K562 (cell line): Measurements from ENCODE around the gene JMJD1C. TPM values are rescaled to one million over a fixed set of nuclear protein-coding genes. Genes with fewer than 3 reads are reported as not detected.

Source experiments
- ATAC-seq: fragments of 200-7000 bp; cut with Tn5 transposase; 3 replicates; pipeline ENCODE4 v1.9.1; 2020; ENCODE audit warnings: moderate library complexity
- BruUV-seq: library from RNA; stranded (reverse); fragments of 400-500 nt; replicated peaks from 2 replicates; lab custom pipeline; 2021; lab: Mats Ljungman, UMichigan
- CTCF ChIA-PET: fragments of 300-600 bp; formaldehyde crosslinking; extraction: SDS; loops from one replicate; lab custom pipeline; 2021; ENCODE audit warnings: low intra/inter-chr PET ratio; lab: Yijun Ruan, JAX
- POLR2A ChIA-PET: fragments of 300-600, 350-650 bp; sonication (Branson Sonifier 250); formaldehyde crosslinking; extraction: SDS; loops from one replicate; lab custom pipeline; 2021; ENCODE audit warnings: antibody characterized with exemption, inconsistent platforms; lab: Yijun Ruan, JAX
- DNase-seq, 4 experiments: peaks; one replicate each; pipeline versions ENCODE4 v3.0.0 to v3.0.0-alpha.2; 2011 to 2018; ENCODE audit warnings: low spot score in 3 of 4, mixed read lengths in 3 of 4; ENCODE audit errors: extremely low read depth in 1 of 4
- FAIRE-seq: peaks from 2 replicates; lab custom pipeline; 2011; peaks lifted over from hg19 to GRCh38; lab: Jason Lieb, UNC
- H2AFZ ChIP-seq: 2 replicates; pipeline ENCODE4 v1.6.0; 2011; ENCODE audit warnings: low read depth, low read length, control low read depth, inconsistent platforms
- H3K27ac ChIP-seq: fragments of 200-600 bp; 3 replicates; pipeline ENCODE4 v1.8.0; 2011; ENCODE audit warnings: low read depth, mild to moderate bottlenecking, control low read depth, inconsistent platforms, low read length, moderate library complexity, mixed read lengths; ENCODE audit errors: extremely low read depth
- H3K27me3 ChIP-seq, 2 experiments: fragments of 300-600 bp in 1 of 2; 2 replicates in 1 of 2; 3 replicates in 1 of 2; pipeline versions ENCODE4 v1.6.0 to v1.8.0; 2011; ENCODE audit warnings: inconsistent platforms in 2 of 2, low read length in 2 of 2, mild to moderate bottlenecking in 1 of 2, mixed read lengths in 1 of 2, moderate library complexity in 1 of 2; ENCODE audit not compliant: control insufficient read depth in 2 of 2, insufficient read depth in 2 of 2
- H3K36me3 ChIP-seq: fragments of 300-600 bp; 3 replicates; pipeline ENCODE4 v1.8.0; 2011; ENCODE audit warnings: mild to moderate bottlenecking, low read length, inconsistent platforms; ENCODE audit not compliant: control insufficient read depth, insufficient read depth
- H3K4me1 ChIP-seq, 2 experiments: fragments of 200-600 bp in 1 of 2; replicated peaks in 1 of 2; 2 replicates in 1 of 2; 3 replicates in 1 of 2; pipeline versions ENCODE4 v1.5.1 to v1.8.0; 2011; ENCODE audit warnings: inconsistent platforms in 2 of 2, low read length in 2 of 2, mild to moderate bottlenecking in 1 of 2, mixed read lengths in 1 of 2, moderate library complexity in 1 of 2; ENCODE audit not compliant: control insufficient read depth in 2 of 2, insufficient read depth in 2 of 2
- H3K4me2 ChIP-seq: 2 replicates; pipeline ENCODE4 v1.6.1; 2011; ENCODE audit warnings: low read length, control low read depth, inconsistent platforms, mixed read lengths; ENCODE audit not compliant: insufficient read depth
- H3K4me3 ChIP-seq: fragments of 200-600 bp; sonication (generic), shearing (Covaris generic); 2 replicates; pipeline ENCODE4 v1.5.1; 2016; ENCODE audit warnings: control low read depth, inconsistent platforms
- H3K79me2 ChIP-seq: fragments of 200-600 bp; 3 replicates; pipeline ENCODE4 v1.8.0; 2011; ENCODE audit warnings: low read length, inconsistent platforms; ENCODE audit not compliant: control insufficient read depth, insufficient read depth
- H3K9ac ChIP-seq, 2 experiments: 2 replicates each; pipeline versions ENCODE4 v1.6.0 to v1.6.1; 2011; ENCODE audit warnings: low read depth in 2 of 2, low read length in 2 of 2, control low read depth in 1 of 2, inconsistent platforms in 1 of 2, mild to moderate bottlenecking in 1 of 2, mixed read lengths in 1 of 2; ENCODE audit not compliant: insufficient read depth in 1 of 2
- H3K9me1 ChIP-seq: one replicate; pipeline ENCODE4 v1.6.0; 2011; ENCODE audit warnings: inconsistent platforms, mild to moderate bottlenecking, low read length, moderate library complexity; ENCODE audit not compliant: control insufficient read depth, insufficient read depth
- H3K9me3 ChIP-seq: replicated peaks from 2 replicates; pipeline ENCODE4 v1.5.1; 2011; ENCODE audit warnings: low read depth, low read length, inconsistent platforms; ENCODE audit not compliant: control insufficient read depth, insufficient read depth
- H4K20me1 ChIP-seq: replicated peaks from 2 replicates; pipeline ENCODE4 v1.6.1; 2011; ENCODE audit warnings: low read length, inconsistent platforms, mixed read lengths; ENCODE audit not compliant: control insufficient read depth, insufficient read depth
- ARID1B ChIP-seq: fragments of 450-650 bp; IDR thresholded peaks from 2 replicates; pipeline ENCODE4 v1.6.1; 2016; ENCODE audit warnings: antibody characterized with exemption, mild to moderate bottlenecking, inconsistent platforms
- CBFA2T2 ChIP-seq: fragments of 450-650 bp; conservative IDR thresholded peaks from 2 replicates; pipeline ENCODE4 v1.6.1; 2017; ENCODE audit warnings: mild to moderate bottlenecking
- CBFA2T3 ChIP-seq: fragments of 450-650 bp; IDR thresholded peaks from 2 replicates; pipeline ENCODE4 v1.6.1; 2017
- KDM1A ChIP-seq, 2 experiments: fragments of 450-650 bp; IDR thresholded peaks; 2 replicates each; pipeline ENCODE4 v1.6.1; 2016; ENCODE audit warnings: mild to moderate bottlenecking in 2 of 2
- RCOR1 ChIP-seq, 2 experiments: IDR thresholded peaks; 2 replicates each; pipeline ENCODE4 v1.6.1; 2012; ENCODE audit warnings: low read depth in 2 of 2, low read length in 2 of 2, borderline replicate concordance in 1 of 2, improper control_type of control experiment in 1 of 2
- RFX1 ChIP-seq: fragments of 450-650 bp; IDR thresholded peaks from 2 replicates; pipeline ENCODE4 v1.6.1; 2016; ENCODE audit warnings: mild to moderate bottlenecking, moderate library complexity
- SOX6 ChIP-seq: fragments of 450-650 bp; IDR thresholded peaks from 2 replicates; pipeline ENCODE4 v1.6.1; 2014; ENCODE audit warnings: mild to moderate bottlenecking
- WGBS: fragments of 100-300 bp; shearing (Covaris generic); methylation state at CpG from one replicate; pipeline ENCODE4 v1.1.6; 2016; ENCODE audit warnings: low coverage, mixed read lengths; ENCODE audit not compliant: insufficient coverage; ENCODE audit errors: missing lambda C conversion rate; 5-methylcytosine and 5-hydroxymethylcytosine counted together
- in situ Hi-C: fragments of 300-500 bp; cut with MboI; formaldehyde crosslinking; loops from 4 replicates; pipeline ENCODE4 v1.15.0; 2018; ENCODE audit warnings: inconsistent platforms, mixed read lengths
- intact Hi-C: fragments of 100-400 bp; cut with micrococcal nuclease; formaldehyde crosslinking; loops from 2 replicates; pipeline ENCODE4 v1.14.2; 2022
- polyA plus RNA-seq, 8 experiments: library from polyadenylated mRNA; depleted of rRNA in 4 of 8; stranded (reverse) in 5 of 8; unstranded in 3 of 8; fragments of >200 nt; fragmentation: Nextera tagmentation in 2 of 8; fragmentation: Illumina TruSeq in 1 of 8; extraction: Ambion mirVana in 2 of 8; extraction: Trizol in 1 of 8; gene quantifications; 2 replicates each; pipeline versions ENCODE4 v1.2.1 to v1.2.3, GENCODE V29; 2011 to 2014; ENCODE audit warnings: inconsistent platforms in 1 of 8, missing spikeins in 1 of 8
- total RNA-seq, 7 experiments: library from RNA; depleted of rRNA in 6 of 7; stranded (reverse); fragments of >200 nt in 6 of 7; fragmentation: Illumina TruSeq in 2 of 7; extraction: Trizol in 2 of 7; gene quantifications; 2 replicates each; pipeline versions ENCODE4 v1.2.1 to v1.2.3, GENCODE V29; 2011 to 2021; ENCODE audit warnings: low replicate concordance in 1 of 7
- TF ChIP-seq, protein P1 (sequence below): sonication (generic); formaldehyde crosslinking; IDR thresholded peaks from 2 replicates; pipeline ENCODE4 v1.8.0; 2022; ENCODE audit warnings: missing genetic modification reagents, mild to moderate bottlenecking, borderline replicate concordance
- TF ChIP-seq, protein P2 (sequence below), 2 experiments: fragments of 450-650 bp in 1 of 2; sonication (generic) in 1 of 2; formaldehyde crosslinking in 1 of 2; IDR thresholded peaks; 2 replicates each; pipeline versions ENCODE4 v1.7.1 to v1.9.0; 2016 to 2022; ENCODE audit warnings: inconsistent platforms in 1 of 2, mild to moderate bottlenecking in 1 of 2, missing genetic modification reagents in 1 of 2

The JMJD1C gene
- total and polyA plus RNA-seq, 9 of the 15 experiments (the other 6 are each of a cell fraction or from before 2014, with no cell fraction given) = 25.3 to 68.0 (median 47.2) TPM

DNA sequence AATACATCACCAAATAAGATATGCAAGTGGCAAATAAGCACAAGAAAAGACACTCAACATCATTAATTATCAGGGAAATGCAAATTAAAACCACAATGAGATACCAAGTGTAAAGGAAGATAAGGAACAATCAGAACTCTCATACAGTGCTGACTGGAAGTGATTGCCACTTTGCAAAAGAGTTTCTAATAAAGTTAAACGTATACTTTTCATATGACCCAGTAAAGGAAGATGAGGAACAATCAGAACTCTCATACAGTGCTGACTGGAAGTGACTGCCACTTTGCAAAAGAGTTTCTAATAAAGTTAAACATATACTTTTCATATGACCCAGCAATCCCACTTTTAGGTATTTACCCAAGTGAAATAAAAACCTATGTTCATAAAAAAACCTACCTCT lies 12.2 kb upstream of the JMJD1C start:
- WGBS = 9% methylated on average over 1 of the region's 1 CpG
- H3K27ac ChIP-seq = no peak overlapping the region
- H3K79me2 ChIP-seq = peaks cover 52% of the 10 kb centered on the region
- peaks cover 0 to 4% of the 10 kb centered on the region in 2 experiments; a peak in 2 of 5 replicates for H3K4me1 ChIP-seq
- H3K27me3 ChIP-seq = no peaks in the 10 kb centered on the region
- no TSS peak for BruUV-seq
- no peak overlapping the region for H3K9ac ChIP-seq
- H4K20me1 ChIP-seq = 0 out of 2 replicates have a peak, but pooled peaks cover 3% of the 10 kb centered on the region
- no peak overlapping the region for H3K4me3 ChIP-seq
- H3K9me3 ChIP-seq = no peaks in the 10 kb centered on the region
- H3K36me3 ChIP-seq = no peaks in the 10 kb centered on the region
- no peak overlapping the region for H2AFZ ChIP-seq
- H3K4me2 ChIP-seq = no peak overlapping the region
- POLR2A ChIA-PET = interaction anchor here (1.0 to 1.2 kb wide), 3 partner anchors 12 to 41 kb away, joined by 3 to 12 read pairs (median 3); partner anchors contain the start of gene JMJD1C
- no peak for FAIRE-seq
- TF ChIP-seq CBFA2T2 (0 out of 2 replicates have a peak, but pooled peaks have one; percentile 22), RCOR1 (IDR thresholded peaks at IDR 0.05; ENCODE audit: borderline replicate concordance in 1 of 2, low read depth in 2 of 2, low read length in 2 of 2) (peak in 1 of 2 experiments; percentile 60; a peak in 1 of 4 replicates), SOX6 (0 out of 2 replicates have a peak, but pooled peaks have one; percentile 13), RFX1 (no peak), ARID1B (0 out of 2 replicates have a peak, but pooled peaks have one; percentile 24), CBFA2T3 (peak; percentile 46; the same call in 1 of the 2 replicates), KDM1A (IDR thresholded peaks at IDR 0.05) (peak; percentile 52 to 61; a peak in 1 of 4 replicates)
- TF ChIP-seq, protein P1, sequence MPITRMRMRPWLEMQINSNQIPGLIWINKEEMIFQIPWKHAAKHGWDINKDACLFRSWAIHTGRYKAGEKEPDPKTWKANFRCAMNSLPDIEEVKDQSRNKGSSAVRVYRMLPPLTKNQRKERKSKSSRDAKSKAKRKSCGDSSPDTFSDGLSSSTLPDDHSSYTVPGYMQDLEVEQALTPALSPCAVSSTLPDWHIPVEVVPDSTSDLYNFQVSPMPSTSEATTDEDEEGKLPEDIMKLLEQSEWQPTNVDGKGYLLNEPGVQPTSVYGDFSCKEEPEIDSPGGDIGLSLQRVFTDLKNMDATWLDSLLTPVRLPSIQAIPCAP (CRISPR knock-in tag) = no peak
- TF ChIP-seq, protein P2, sequence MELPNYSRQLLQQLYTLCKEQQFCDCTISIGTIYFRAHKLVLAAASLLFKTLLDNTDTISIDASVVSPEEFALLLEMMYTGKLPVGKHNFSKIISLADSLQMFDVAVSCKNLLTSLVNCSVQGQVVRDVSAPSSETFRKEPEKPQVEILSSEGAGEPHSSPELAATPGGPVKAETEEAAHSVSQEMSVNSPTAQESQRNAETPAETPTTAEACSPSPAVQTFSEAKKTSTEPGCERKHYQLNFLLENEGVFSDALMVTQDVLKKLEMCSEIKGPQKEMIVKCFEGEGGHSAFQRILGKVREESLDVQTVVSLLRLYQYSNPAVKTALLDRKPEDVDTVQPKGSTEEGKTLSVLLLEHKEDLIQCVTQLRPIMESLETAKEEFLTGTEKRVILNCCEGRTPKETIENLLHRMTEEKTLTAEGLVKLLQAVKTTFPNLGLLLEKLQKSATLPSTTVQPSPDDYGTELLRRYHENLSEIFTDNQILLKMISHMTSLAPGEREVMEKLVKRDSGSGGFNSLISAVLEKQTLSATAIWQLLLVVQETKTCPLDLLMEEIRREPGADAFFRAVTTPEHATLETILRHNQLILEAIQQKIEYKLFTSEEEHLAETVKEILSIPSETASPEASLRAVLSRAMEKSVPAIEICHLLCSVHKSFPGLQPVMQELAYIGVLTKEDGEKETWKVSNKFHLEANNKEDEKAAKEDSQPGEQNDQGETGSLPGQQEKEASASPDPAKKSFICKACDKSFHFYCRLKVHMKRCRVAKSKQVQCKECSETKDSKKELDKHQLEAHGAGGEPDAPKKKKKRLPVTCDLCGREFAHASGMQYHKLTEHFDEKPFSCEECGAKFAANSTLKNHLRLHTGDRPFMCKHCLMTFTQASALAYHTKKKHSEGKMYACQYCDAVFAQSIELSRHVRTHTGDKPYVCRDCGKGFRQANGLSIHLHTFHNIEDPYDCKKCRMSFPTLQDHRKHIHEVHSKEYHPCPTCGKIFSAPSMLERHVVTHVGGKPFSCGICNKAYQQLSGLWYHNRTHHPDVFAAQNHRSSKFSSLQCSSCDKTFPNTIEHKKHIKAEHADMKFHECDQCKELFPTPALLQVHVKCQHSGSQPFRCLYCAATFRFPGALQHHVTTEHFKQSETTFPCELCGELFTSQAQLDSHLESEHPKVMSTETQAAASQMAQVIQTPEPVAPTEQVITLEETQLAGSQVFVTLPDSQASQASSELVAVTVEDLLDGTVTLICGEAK (IDR thresholded peaks at IDR 0.05) = peak; percentile 88
- TF ChIP-seq, protein P2 (CRISPR knock-in tag; IDR thresholded peaks at IDR 0.05) = no peak
- TF ChIP-seq, all 486 proteins: peak for 7
- in situ Hi-C loops (no loop called here), intact Hi-C loops (no loop called here)
- CTCF ChIA-PET = no interaction called here
- no peak; the same call in 1 of the 3 replicates for ATAC-seq
- no peaks in the 10 kb centered on the region for H3K9me1 ChIP-seq
- no peak for DNase-seq
